HL-60 (cell line): ENCODE results near the gene RNF214.

Experiments used
- DNase-seq, 2 experiments: peaks; one replicate each; pipeline ENCODE4 v3.0.0-alpha.2; 2010 to 2020; ENCODE audit warnings: low read depth in 1 of 2, low spot score in 1 of 2
- H3K27ac ChIP-seq: fragments of 250-450 bp; sonication (Bioruptor Pico); replicated peaks from 2 replicates; pipeline ENCODE4 v1.5.1; 2020; ENCODE audit warnings: mild to moderate bottlenecking, moderate library complexity
- H3K27me3 ChIP-seq: fragments of 250-450 bp; sonication (Bioruptor Pico); 2 replicates; pipeline ENCODE4 v1.5.1; 2021; ENCODE audit warnings: mild to moderate bottlenecking, moderate library complexity; ENCODE audit not compliant: insufficient read depth, poor library complexity, severe bottlenecking
- H3K4me3 ChIP-seq: replicated peaks from 2 replicates; pipeline ENCODE4 v1.5.1; 2011; ENCODE audit warnings: mild to moderate bottlenecking, control low read depth, low read length; ENCODE audit not compliant: insufficient read depth
- CTCF ChIP-seq: IDR thresholded peaks from one replicate; pipeline ENCODE4 v1.5.1; 2011; ENCODE audit warnings: low read length, control low read depth, inconsistent platforms; ENCODE audit not compliant: insufficient read depth
- GABPA ChIP-seq: IDR thresholded peaks from 2 replicates; pipeline ENCODE4 v1.6.1; 2012; ENCODE audit warnings: low read depth
- POLR2AphosphoS5 ChIP-seq: IDR thresholded peaks from 2 replicates; pipeline ENCODE4 v1.6.1; 2012; ENCODE audit warnings: low read depth
- REST ChIP-seq: IDR thresholded peaks from 2 replicates; pipeline ENCODE4 v1.6.1; 2012; ENCODE audit warnings: low read depth; ENCODE audit not compliant: insufficient replicate concordance
- SPI1 ChIP-seq: IDR thresholded peaks from 2 replicates; pipeline ENCODE4 v1.6.1; 2012; ENCODE audit warnings: low read depth, mild to moderate bottlenecking, borderline replicate concordance

RNF214 gene

GRCh38 chr11:117195761-117196160 lies 36.7 kb upstream of the RNF214 start:
- DNase-seq: no peak
- no peak overlapping the region for H3K27ac ChIP-seq
- H3K27me3 ChIP-seq: no peaks in the 10 kb centered on the region
- TF ChIP-seq POLR2AphosphoS5 (no peak), REST (no peak), GABPA (no peak), SPI1 (no peak), CTCF (no peak)
- no peak overlapping the region for H3K4me3 ChIP-seq

GRCh38 chr11:117197006-117197405 lies 35.5 kb upstream of the RNF214 start:
- Histone ChIP-seq H3K4me3 (no peak overlapping the region), H3K27me3 (no peaks in the 10 kb centered on the region), H3K27ac (no peak overlapping the region)
- no peak for DNase-seq
- TF ChIP-seq POLR2AphosphoS5 (no peak), GABPA (no peak), CTCF (no peak), SPI1 (no peak), REST (no peak)

GRCh38 chr11:117197516-117198456 lies 34.7 kb upstream of the RNF214 start:
- no peak for TF ChIP-seq REST
- TF ChIP-seq CTCF: no peak
- no peak for TF ChIP-seq GABPA
- TF ChIP-seq POLR2AphosphoS5: no peak
- no peak for TF ChIP-seq SPI1
- Histone ChIP-seq H3K27me3 (no peaks in the 10 kb centered on the region), H3K27ac (no peak overlapping the region), H3K4me3 (no peak overlapping the region)
- no peak for DNase-seq
